Measurements from ENCODE around the gene IRS2.

The IRS2 gene

GRCh38 chr13:109821103-109821502, 34.7 kb upstream of the IRS2 start:
- Histone ChIP-seq H3K36me3 (no peaks in the 10 kb centered on the region), H3K4me1 (no peaks in the 10 kb centered on the region), H3K27me3 (no peaks in the 10 kb centered on the region), H3K27ac (no peak overlapping the region), H3K9me3 (no peaks in the 10 kb centered on the region), H3K4me3 (no peak overlapping the region)
- no peak for DNase-seq
- intact Hi-C loops (cut with DNase I; ENCODE audit: low total_unique reads): no loop called here
- no peak for TF ChIP-seq CTCF (IDR thresholded peaks at IDR 0.05)

- H3K36me3 ChIP-seq: no peaks in the 10 kb centered on the region
- TF ChIP-seq CTCF (IDR thresholded peaks at IDR 0.05): no peak
- H3K4me3 ChIP-seq: no peak overlapping the region
- H3K27me3 ChIP-seq: no peaks in the 10 kb centered on the region
- H3K9me3 ChIP-seq: no peaks in the 10 kb centered on the region
- H3K27ac ChIP-seq: no peak overlapping the region
- no peaks in the 10 kb centered on the region for H3K4me1 ChIP-seq
- no peak for DNase-seq
- intact Hi-C loops (cut with DNase I; ENCODE audit: low total_unique reads): no loop called here
Observed at GRCh38 chr13:109819874-109820273, 33.5 kb upstream of the IRS2 start.

- Histone ChIP-seq H3K4me1 (no peaks in the 10 kb centered on the region), H3K36me3 (no peaks in the 10 kb centered on the region), H3K27ac (no peak overlapping the region), H3K4me3 (no peak overlapping the region), H3K27me3 (no peaks in the 10 kb centered on the region), H3K9me3 (no peaks in the 10 kb centered on the region)
- intact Hi-C loops (cut with DNase I; ENCODE audit: low total_unique reads): no loop called here
- no peak for DNase-seq
- TF ChIP-seq CTCF (IDR thresholded peaks at IDR 0.05): no peak
Observed at GRCh38 chr13:109818886-109819285, 32.5 kb upstream of the IRS2 start.

GRCh38 chr13:109817591-109818535, 31.5 kb upstream of the IRS2 start:
- no peak overlapping the region for H3K27ac ChIP-seq
- no peaks in the 10 kb centered on the region for H3K27me3 ChIP-seq
- H3K4me1 ChIP-seq: no peaks in the 10 kb centered on the region
- no peaks in the 10 kb centered on the region for H3K36me3 ChIP-seq
- TF ChIP-seq CTCF (IDR thresholded peaks at IDR 0.05): no peak
- no peaks in the 10 kb centered on the region for H3K9me3 ChIP-seq
- intact Hi-C loops (cut with DNase I; ENCODE audit: low total_unique reads): no loop called here
- H3K4me3 ChIP-seq: no peak overlapping the region
- no peak for DNase-seq

GRCh38 chr13:109816808-109817203, 30.4 kb upstream of the IRS2 start:
- DNase-seq: no peak
- no peak for TF ChIP-seq CTCF (IDR thresholded peaks at IDR 0.05)
- H3K9me3 ChIP-seq: no peaks in the 10 kb centered on the region
- no peaks in the 10 kb centered on the region for H3K27me3 ChIP-seq
- no peaks in the 10 kb centered on the region for H3K4me1 ChIP-seq
- intact Hi-C loops (cut with DNase I; ENCODE audit: low total_unique reads): no loop called here
- no peak overlapping the region for H3K4me3 ChIP-seq
- no peaks in the 10 kb centered on the region for H3K36me3 ChIP-seq
- H3K27ac ChIP-seq: no peak overlapping the region

Measured in tibial artery (tissue), 4 donors.